Thyroid gland (tissue), 4 donors: Measurements from ENCODE around the gene KRI1. TPM values are rescaled to one million over a fixed set of nuclear protein-coding genes. Genes with fewer than 3 reads are reported as not detected.
A peak's percentile ranks its signal among the peaks of the same experiment; 100 is the strongest.

Experiments
- DNase-seq, 2 donors: peaks; one replicate each; pipeline ENCODE4 v3.0.0-alpha.2; 2019
- H3K27ac ChIP-seq, 3 donors: fragments of 200-600 bp; sonication (generic); 1 replicate in 2 of 3; 2 replicates in 1 of 3; pipeline ENCODE4 v1.5.1; 2016 to 2019; ENCODE audit warnings: mild to moderate bottlenecking in 1 of 3, moderate library complexity in 1 of 3
- H3K27me3 ChIP-seq: fragments of 200-600 bp; sonication (generic); one replicate; pipeline ENCODE4 v1.5.1; 2019
- H3K36me3 ChIP-seq, 2 donors: fragments of 200-600 bp; sonication (generic); one replicate each; pipeline ENCODE4 v1.5.1; 2016 to 2019
- H3K4me1 ChIP-seq, 2 donors: fragments of 200-600 bp; sonication (generic); one replicate each; pipeline ENCODE4 v1.5.1; 2017 to 2019
- H3K4me3 ChIP-seq, 3 donors: fragments of 200-600 bp; sonication (generic); replicated peaks in 1 of 3; 1 replicate in 2 of 3; 2 replicates in 1 of 3; pipeline ENCODE4 v1.5.1; 2016; ENCODE audit warnings: mild to moderate bottlenecking in 1 of 3
- H3K9me3 ChIP-seq: fragments of 200-600 bp; sonication (generic); one replicate; pipeline ENCODE4 v1.5.1; 2017
- POLR2A ChIP-seq, 2 donors: fragments of 450-650 bp; IDR thresholded peaks; one replicate each; pipeline ENCODE4 v1.6.1; 2017; ENCODE audit warnings: antibody characterized with exemption in 2 of 2, mild to moderate bottlenecking in 2 of 2, moderate library complexity in 1 of 2
- WGBS, 2 donors: methylation state at CpG; one replicate each; pipeline ENCODE4 v1.1.5; 2017; 5-methylcytosine and 5-hydroxymethylcytosine counted together
- intact Hi-C: fragments of 100-400 bp; cut with DNase I; formaldehyde crosslinking; loops from one replicate; pipeline ENCODE4 v1.15.1; 2023
- microRNA counts, 2 donors: library from miRNA; unstranded; fragments of <30 nt; microRNA quantifications; one replicate each; lab custom pipeline; 2016 to 2017
- microRNA-seq: library from miRNA; unstranded; fragments of <30 nt; microRNA quantifications from one replicate; pipeline ENCODE4, GENCODE V29; 2016
- small RNA-seq: library from RNA; depleted of rRNA; stranded (forward); fragments of <200 nt; gene quantifications from one replicate; pipeline ENCODE3, GENCODE V24; 2016
- total RNA-seq, 4 donors: library from RNA; depleted of rRNA; stranded (reverse); fragments of >200 nt; gene quantifications; one replicate each; pipeline ENCODE4 v1.2.3, GENCODE V29; 2016
- TF ChIP-seq, protein P1 (sequence below), 6 experiments: fragments of 200-600 bp in 3 of 6; fragments of 450-650 bp in 3 of 6; sonication (generic) in 3 of 6; IDR thresholded peaks; one replicate each; pipeline ENCODE4 v1.5.1; 2016 to 2019; ENCODE audit warnings: antibody characterized with exemption in 6 of 6, mild to moderate bottlenecking in 2 of 6, inconsistent platforms in 1 of 6, moderate library complexity in 1 of 6

Gene KRI1
- total RNA-seq, 4 donors from 2014 or later: 17.3 to 49.7 (median 28.2) TPM

GRCh38 chr19:10508036-10508435, 57.8 kb downstream of the KRI1 start:
- H3K4me3 ChIP-seq: no peak overlapping the region
- intact Hi-C loops: loop anchor here (10.0 kb wide), 1 partner anchor 57 kb away; the partner anchor contains the start of genes CDKN2D and KRI1
- H3K36me3 ChIP-seq: no peaks in the 10 kb centered on the region
- 81 to 89% methylated on average over 16 of the region's 16 CpGs for WGBS, 2 donors
- H3K27me3 ChIP-seq: no peaks in the 10 kb centered on the region
- no peak overlapping the region for H3K27ac ChIP-seq
- DNase-seq: no peak
- peaks cover 5 to 9% of the 10 kb centered on the region in 2 donors for H3K4me1 ChIP-seq
- no peaks in the 10 kb centered on the region for H3K9me3 ChIP-seq
- TF ChIP-seq, protein P1, sequence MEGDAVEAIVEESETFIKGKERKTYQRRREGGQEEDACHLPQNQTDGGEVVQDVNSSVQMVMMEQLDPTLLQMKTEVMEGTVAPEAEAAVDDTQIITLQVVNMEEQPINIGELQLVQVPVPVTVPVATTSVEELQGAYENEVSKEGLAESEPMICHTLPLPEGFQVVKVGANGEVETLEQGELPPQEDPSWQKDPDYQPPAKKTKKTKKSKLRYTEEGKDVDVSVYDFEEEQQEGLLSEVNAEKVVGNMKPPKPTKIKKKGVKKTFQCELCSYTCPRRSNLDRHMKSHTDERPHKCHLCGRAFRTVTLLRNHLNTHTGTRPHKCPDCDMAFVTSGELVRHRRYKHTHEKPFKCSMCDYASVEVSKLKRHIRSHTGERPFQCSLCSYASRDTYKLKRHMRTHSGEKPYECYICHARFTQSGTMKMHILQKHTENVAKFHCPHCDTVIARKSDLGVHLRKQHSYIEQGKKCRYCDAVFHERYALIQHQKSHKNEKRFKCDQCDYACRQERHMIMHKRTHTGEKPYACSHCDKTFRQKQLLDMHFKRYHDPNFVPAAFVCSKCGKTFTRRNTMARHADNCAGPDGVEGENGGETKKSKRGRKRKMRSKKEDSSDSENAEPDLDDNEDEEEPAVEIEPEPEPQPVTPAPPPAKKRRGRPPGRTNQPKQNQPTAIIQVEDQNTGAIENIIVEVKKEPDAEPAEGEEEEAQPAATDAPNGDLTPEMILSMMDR (IDR thresholded peaks at IDR 0.05): no peak
- no peak for TF ChIP-seq POLR2A (IDR thresholded peaks at IDR 0.05)

DNA sequence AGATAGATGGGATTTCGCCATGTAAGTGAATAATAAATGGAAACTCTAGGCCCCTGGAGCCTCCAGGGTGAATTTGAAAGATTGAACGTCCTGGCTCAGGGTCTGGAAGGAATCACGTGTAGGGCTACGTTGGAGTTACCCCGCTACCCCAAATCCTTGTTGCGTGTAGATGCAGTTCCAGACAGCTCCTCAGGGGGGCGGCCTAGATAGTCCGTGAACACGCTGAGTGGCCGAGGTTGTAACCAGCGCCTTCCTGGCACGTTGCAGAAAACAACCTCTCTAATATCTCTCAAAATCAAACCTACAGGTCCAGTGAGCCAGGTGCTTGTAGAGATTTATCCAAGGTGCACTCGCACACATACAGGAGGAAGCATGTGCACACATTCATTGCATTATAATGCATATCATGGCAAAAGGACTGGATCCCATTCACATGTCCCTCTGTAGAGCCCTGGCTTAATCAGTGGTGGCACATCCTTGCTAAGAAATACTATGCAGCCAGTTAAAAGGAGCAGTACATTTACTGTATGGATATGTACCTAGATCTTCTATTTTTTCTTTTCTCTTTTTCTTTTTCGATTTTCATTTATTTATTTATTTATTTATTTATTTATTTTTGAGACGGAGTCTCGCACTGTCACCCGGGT, 60.1 kb downstream of the KRI1 start:
- DNase-seq: peak; percentile 70 to 80
- 29 to 30% methylated on average over 17 of the region's 17 CpGs for WGBS, 2 donors
- no peaks in the 10 kb centered on the region for H3K36me3 ChIP-seq
- intact Hi-C loops: loop anchor here (10.0 kb wide), 1 partner anchor 59 kb away; the partner anchor contains the start of genes CDKN2D and KRI1
- no peaks in the 10 kb centered on the region for H3K27me3 ChIP-seq
- TF ChIP-seq, protein P1 (IDR thresholded peaks at IDR 0.05): peak; percentile 62 to 85 (median 68)
- no peak for TF ChIP-seq POLR2A (IDR thresholded peaks at IDR 0.05)
- H3K4me3 ChIP-seq: no peak overlapping the region
- no peak overlapping the region for H3K27ac ChIP-seq
- H3K4me1 ChIP-seq: peaks cover 15 to 19% of the 10 kb centered on the region in 2 donors
- H3K9me3 ChIP-seq: no peaks in the 10 kb centered on the region

MicroRNA genes within 50 kb of the gene (microRNA counts, 767-probe panel; counts per million panel counts)
- microRNA hsa-miR-1238 (lab: Ali Mortazavi, UCI): 0 counts per million in 2 donors

Small RNA genes within 50 kb of the gene (microRNA-seq; reads per million reads assigned to microRNA genes)
- not detected for gene MIR1238

Small RNA genes within 50 kb of the gene (small RNA-seq; reads per million reads assigned to genes)
- not detected for gene MIR1238
- not detected for gene RNU7-140P

Other genes with a start within 250 kb of the KRI1 start
- 10 to 100 TPM; 22.8 to 44.8 (median 33.3) TPM for gene FDX2, start 250.0 kb downstream of the KRI1 start, total RNA-seq
- 10 to 100 TPM; 18.3 to 52.0 (median 39.1) TPM for gene RAVER1, start 232.5 kb downstream of the KRI1 start, total RNA-seq
- 1 to 10 TPM; 5.5 to 8.5 (median 5.8) TPM for gene ICAM3, start 226.4 kb downstream of the KRI1 start, total RNA-seq
- 100 to 1,000 TPM in 1 of 4 donors, 10 to 100 TPM in 3; 59.1 to 127 (median 70.3) TPM for gene TYK2, start 185.4 kb downstream of the KRI1 start, total RNA-seq
- gene CDC37, start 162.5 kb downstream of the KRI1 start, total RNA-seq: 100 to 1,000 TPM in 3 of 4 donors, 10 to 100 TPM in 1; 99.7 to 154 (median 125) TPM
- 10 to 100 TPM; 16.1 to 21.0 (median 18.4) TPM for gene PDE4A, start 145.5 kb downstream of the KRI1 start, total RNA-seq
- 10 to 100 TPM; 95.4 to 99.9 (median 97.8) TPM for gene KEAP1, start 62.7 kb downstream of the KRI1 start, total RNA-seq
- under 1 TPM in 3 of 4 donors, not detected in 1; 0.22 to 0.59 (median 0.27) TPM for gene S1PR5, start 48.6 kb downstream of the KRI1 start, total RNA-seq
- 10 to 100 TPM; 28.4 to 37.0 (median 31.3) TPM for gene ATG4D, start 22.1 kb downstream of the KRI1 start, total RNA-seq
- gene CDKN2D, start 3.0 kb upstream of the KRI1 start, total RNA-seq: 1 to 10 TPM; 2.0 to 8.2 (median 3.7) TPM
- gene AP1M2, start 21.3 kb upstream of the KRI1 start, total RNA-seq: 100 to 1,000 TPM in 2 of 4 donors, 10 to 100 TPM in 2; 69.7 to 129 (median 102) TPM
- gene SLC44A2, start 59.5 kb upstream of the KRI1 start, total RNA-seq: 100 to 1,000 TPM in 2 of 4 donors, 10 to 100 TPM in 2; 86.0 to 141 (median 113) TPM
- gene ILF3, start 88.3 kb upstream of the KRI1 start, total RNA-seq: 100 to 1,000 TPM; 122 to 232 (median 159) TPM
- gene QTRT1, start 135.4 kb upstream of the KRI1 start, total RNA-seq: 10 to 100 TPM; 26.2 to 63.3 (median 37.4) TPM
- 100 to 1,000 TPM in 3 of 4 donors, 10 to 100 TPM in 1; 95.1 to 155 (median 120) TPM for gene DNM2, start 152.1 kb upstream of the KRI1 start, total RNA-seq